ENCODE measurements around the gene RIN1. TPM values are rescaled to one million over a fixed set of nuclear protein-coding genes. Genes with fewer than 3 reads are reported as not detected.

RIN1 gene
- total and polyA plus RNA-seq, 4 experiments from 2014 or later = 2.1 to 10.1 (median 5.4) TPM

DNA sequence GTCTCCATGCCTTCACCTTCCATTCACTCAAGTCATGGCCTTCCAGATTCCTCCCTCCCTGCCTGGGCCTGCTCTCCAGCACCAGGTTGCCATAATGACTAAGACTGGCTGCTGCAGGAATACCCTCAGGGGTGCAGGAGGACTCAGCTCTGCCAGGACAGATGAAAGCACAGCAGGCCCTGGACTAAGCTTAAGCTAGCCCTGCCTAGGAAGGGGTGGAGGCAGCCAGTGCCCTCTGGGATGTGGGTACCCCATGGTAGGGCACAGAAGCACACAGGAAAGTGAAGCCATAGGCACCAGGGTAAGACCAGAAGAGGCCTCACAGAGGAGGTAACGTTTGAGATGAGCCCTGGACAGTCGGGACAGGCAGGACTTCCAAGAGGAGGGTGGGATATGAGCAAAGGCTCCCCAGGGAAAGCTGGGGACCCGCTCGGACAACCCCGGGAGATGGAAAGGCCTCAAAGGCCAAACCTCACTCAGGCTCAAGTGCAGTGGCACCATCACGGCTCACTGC, 3.0 kb upstream of the RIN1 start:
- intact Hi-C loops (cut with micrococcal nuclease) = no loop called here
- ChIA-PET CTCF (ENCODE audit: partially characterized antibody) (interaction anchor here (1.4 to 2.1 kb wide), 2 partner anchors 24 to 50 kb away, joined by 4 to 6 read pairs; no protein-coding TSS in a partner anchor), POLR2A (ENCODE audit: partially characterized antibody) (no interaction called here)
- H3K9me3 Mint-ChIP-seq = peaks cover 0 to 2% (median 0%) of the 10 kb centered on the region in 8 donors
- peaks cover 36% of the 10 kb centered on the region for H3K36me3 ChIP-seq (ENCODE audit: insufficient read depth, low read length)
- no peak overlapping the region for H3K4me3 ChIP-seq (ENCODE audit: low read length in 2 of 2)
- H3K27ac Mint-ChIP-seq = peak overlapping the region in 1 of 7 donors; percentile 72
- H3K27me3 ChIP-seq (ENCODE audit: insufficient read depth, low read length) = no peaks in the 10 kb centered on the region
- H3K4me1 ChIP-seq (ENCODE audit: insufficient read depth, low read length) = peaks cover 30% of the 10 kb centered on the region
- H3K27me3 Mint-ChIP-seq = no peaks in the 10 kb centered on the region
- H3K4me3 Mint-ChIP-seq = no peak overlapping the region
- H3K36me3 Mint-ChIP-seq = peaks cover 29 to 49% of the 10 kb centered on the region in 2 donors
- DNase-seq = no peak
- H3K9me3 ChIP-seq (ENCODE audit: control insufficient read depth in 1 of 2, low read length in 2 of 2) = no peaks in the 10 kb centered on the region
- H3K4me1 Mint-ChIP-seq = peaks cover 25 to 46% (median 34%) of the 10 kb centered on the region in 4 donors
- no peak overlapping the region for H3K27ac ChIP-seq (ENCODE audit: low read depth, low read length)

DNA sequence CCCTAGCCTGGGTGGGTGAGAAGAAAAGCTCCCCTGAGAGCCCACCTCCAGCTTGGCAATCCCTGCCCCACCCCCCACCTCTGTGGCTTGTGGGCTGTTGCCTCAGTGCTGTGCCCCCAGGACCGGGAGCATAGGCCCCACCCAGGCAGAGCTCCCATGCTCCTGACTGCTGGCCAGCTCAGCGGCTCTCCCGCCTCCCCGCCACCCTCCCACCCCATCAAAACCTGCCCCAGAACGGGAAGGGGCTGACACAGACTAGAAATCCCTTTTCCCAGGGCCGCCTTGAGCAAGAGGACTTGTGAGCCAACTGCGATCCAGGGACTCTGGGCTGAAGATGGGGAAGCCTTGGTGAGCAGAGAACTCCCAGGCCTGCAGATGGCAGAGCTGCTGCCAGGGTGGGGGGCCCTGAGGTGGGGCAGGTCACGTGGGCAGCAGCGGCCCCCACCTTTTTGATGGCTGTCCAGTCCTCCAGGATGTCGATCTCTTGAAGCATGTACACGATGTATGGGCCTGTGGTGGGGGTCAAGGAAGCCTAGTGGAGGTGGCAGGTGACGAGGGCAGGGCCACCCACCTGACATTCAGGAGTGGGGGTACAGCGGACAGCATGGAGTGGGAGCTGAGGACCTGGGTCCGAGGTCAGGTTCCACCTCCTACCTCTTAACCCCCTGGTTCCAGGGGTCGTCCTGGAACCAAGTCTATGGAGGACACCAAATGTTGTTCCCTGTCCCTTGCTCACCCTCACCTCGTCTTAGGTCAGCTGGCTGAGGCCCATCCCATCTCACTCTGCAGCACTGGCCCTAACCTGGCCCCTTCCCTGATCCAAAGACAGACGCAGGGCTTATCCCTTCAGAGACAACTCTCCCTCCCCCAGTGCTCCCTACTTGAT, 2.3 kb upstream of the RIN1 start:
- Mint-ChIP-seq H3K27me3 (no peaks in the 10 kb centered on the region), H3K4me1 (peaks cover 20 to 39% (median 28%) of the 10 kb centered on the region in 4 donors), H3K4me3 (peak overlapping the region in 1 of 8 donors; percentile 10), H3K27ac (peak overlapping the region in 1 of 7 donors; percentile 72), H3K36me3 (peaks cover 29 to 48% of the 10 kb centered on the region in 2 donors), H3K9me3 (peaks cover 0 to 2% (median 0%) of the 10 kb centered on the region in 8 donors)
- Histone ChIP-seq H3K36me3 (ENCODE audit: insufficient read depth, low read length) (peaks cover 36% of the 10 kb centered on the region), H3K27ac (ENCODE audit: low read depth, low read length) (no peak overlapping the region), H3K4me1 (ENCODE audit: insufficient read depth, low read length) (peaks cover 23% of the 10 kb centered on the region), H3K4me3 (ENCODE audit: low read length in 2 of 2) (no peak overlapping the region), H3K27me3 (ENCODE audit: insufficient read depth, low read length) (no peaks in the 10 kb centered on the region), H3K9me3 (ENCODE audit: control insufficient read depth in 1 of 2, low read length in 2 of 2) (no peaks in the 10 kb centered on the region)
- DNase-seq = no peak
- intact Hi-C loops (cut with micrococcal nuclease) = no loop called here
- ChIA-PET POLR2A (ENCODE audit: partially characterized antibody) (interaction anchor here (0.6 to 1.3 kb wide), 4 partner anchors 9 to 47 kb away, joined by 3 to 4 read pairs (median 3); partner anchors contain the start of gene B4GAT1), CTCF (ENCODE audit: partially characterized antibody) (interaction anchor here (0.9 to 2.1 kb wide), 4 partner anchors 10 to 50 kb away, joined by 3 to 8 read pairs (median 4); no protein-coding TSS in a partner anchor)

DNA sequence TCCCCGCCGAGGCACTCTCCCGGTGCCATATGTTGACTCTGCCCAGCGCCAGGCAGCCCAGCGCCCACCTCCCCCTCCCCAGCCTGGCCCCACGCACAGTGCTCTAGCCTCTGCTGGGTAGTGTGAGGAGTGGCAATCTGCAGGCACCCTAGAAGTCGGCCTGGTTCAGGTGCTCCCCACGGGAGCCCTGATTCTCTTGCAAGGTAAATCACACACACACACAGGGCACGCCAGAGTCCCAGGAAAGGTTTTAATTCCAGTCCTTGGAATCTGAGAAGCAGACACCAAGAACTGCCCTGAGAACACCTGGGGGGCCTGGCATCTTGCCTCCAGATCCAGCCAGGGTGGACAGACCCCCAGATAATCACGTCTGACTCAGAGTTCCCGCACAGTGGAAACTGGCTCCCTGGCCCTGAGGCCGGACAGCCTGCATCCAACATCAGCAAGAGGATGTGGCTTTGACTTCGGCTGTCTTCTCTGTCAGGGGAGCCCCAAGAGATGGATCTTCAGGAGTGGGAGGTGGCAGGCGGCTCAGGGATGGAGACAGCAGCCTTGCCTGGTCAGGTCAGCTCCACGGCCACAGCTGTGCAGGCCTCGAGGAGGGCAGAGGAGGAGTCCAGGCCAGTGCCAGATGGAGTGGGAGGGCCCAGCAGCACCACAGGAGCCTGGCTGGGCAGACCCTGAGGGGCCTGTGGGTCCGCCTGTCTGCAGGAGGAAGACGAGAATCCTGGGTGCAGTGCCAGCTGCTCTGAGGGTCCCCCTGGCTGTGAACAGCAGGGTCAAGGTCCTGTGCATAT, 1.1 kb upstream of the RIN1 start:
- peaks cover 0 to 4% (median 0%) of the 10 kb centered on the region in 8 donors for H3K9me3 Mint-ChIP-seq
- Histone ChIP-seq H3K4me3 (ENCODE audit: low read length in 2 of 2) (no peak overlapping the region), H3K4me1 (ENCODE audit: insufficient read depth, low read length) (peaks cover 18% of the 10 kb centered on the region), H3K36me3 (ENCODE audit: insufficient read depth, low read length) (peaks cover 36% of the 10 kb centered on the region), H3K27me3 (ENCODE audit: insufficient read depth, low read length) (no peaks in the 10 kb centered on the region), H3K9me3 (ENCODE audit: control insufficient read depth in 1 of 2, low read length in 2 of 2) (no peaks in the 10 kb centered on the region), H3K27ac (ENCODE audit: low read depth, low read length) (no peak overlapping the region)
- peak overlapping the region in 3 of 8 donors; percentile 49 to 90 (median 81) for H3K4me3 Mint-ChIP-seq
- no peak for DNase-seq
- ChIA-PET CTCF (ENCODE audit: partially characterized antibody) (interaction anchor here (1.5 kb wide), 1 partner anchor 48 kb away, joined by 8 read pairs; no protein-coding TSS in a partner anchor), POLR2A (ENCODE audit: partially characterized antibody) (interaction anchor here (1.1 to 2.2 kb wide), 4 partner anchors 11 to 49 kb away, joined by 3 to 9 read pairs (median 4); partner anchors contain the start of gene B4GAT1)
- H3K4me1 Mint-ChIP-seq = peaks cover 11 to 31% (median 19%) of the 10 kb centered on the region in 4 donors
- no peaks in the 10 kb centered on the region for H3K27me3 Mint-ChIP-seq
- peaks cover 18 to 38% of the 10 kb centered on the region in 2 donors for H3K36me3 Mint-ChIP-seq
- intact Hi-C loops (cut with micrococcal nuclease) = no loop called here
- peak overlapping the region in 2 of 7 donors; percentile 51 to 68 for H3K27ac Mint-ChIP-seq

DNA sequence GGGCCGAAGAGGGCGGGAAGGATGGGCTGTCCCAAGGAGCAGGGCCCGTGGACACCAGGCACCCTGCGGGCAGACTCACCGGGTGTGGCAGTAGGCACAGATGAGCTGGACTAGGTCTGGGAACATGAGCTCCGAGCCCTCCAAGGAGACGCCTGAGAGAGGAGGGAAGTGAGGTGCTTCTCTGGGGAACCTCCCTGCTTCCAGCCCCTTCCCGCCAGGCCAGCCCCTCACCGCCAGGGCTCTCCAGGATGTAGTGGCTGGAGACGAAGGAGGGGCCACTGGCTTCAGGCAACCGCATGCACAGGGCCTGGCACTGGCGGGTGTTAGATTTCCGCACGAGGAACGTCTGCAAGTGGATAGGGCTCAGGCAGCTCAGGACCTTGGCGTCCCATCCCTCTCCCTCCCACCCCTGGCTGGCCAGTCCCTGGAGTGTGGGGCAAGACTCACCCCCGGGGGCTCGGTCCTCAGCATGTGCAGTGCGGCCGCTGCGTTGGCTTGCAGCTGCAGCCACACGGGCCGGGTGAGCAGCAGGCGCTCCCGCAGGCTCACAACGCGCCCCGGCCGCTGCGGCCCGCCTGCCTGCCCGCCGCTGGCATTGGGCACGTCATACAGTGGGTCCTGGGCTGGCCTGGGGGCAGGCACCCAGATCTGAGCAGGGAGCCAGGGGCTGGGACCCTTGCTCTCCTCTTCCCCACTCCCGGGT, 552 bp downstream of the RIN1 start:
- Mint-ChIP-seq H3K4me3 (peak overlapping the region; percentile 80 to 90 (median 84)), H3K27me3 (no peaks in the 10 kb centered on the region), H3K27ac (peak overlapping the region in 4 of 7 donors; percentile 10 to 68 (median 56)), H3K36me3 (peaks cover 8 to 24% of the 10 kb centered on the region in 2 donors), H3K9me3 (peaks cover 0 to 2% (median 0%) of the 10 kb centered on the region in 8 donors), H3K4me1 (peaks cover 8 to 27% (median 16%) of the 10 kb centered on the region in 4 donors)
- H3K4me1 ChIP-seq (ENCODE audit: insufficient read depth, low read length) = peaks cover 18% of the 10 kb centered on the region
- peak overlapping the region in 1 of 2 donors; percentile 41 for H3K4me3 ChIP-seq (ENCODE audit: low read length in 2 of 2)
- ChIA-PET CTCF (ENCODE audit: partially characterized antibody) (interaction anchor here (1.3 to 8.6 kb wide), 3 partner anchors 9 to 51 kb away, joined by 3 to 110 read pairs (median 10); partner anchors contain the start of gene BRMS1), POLR2A (ENCODE audit: partially characterized antibody) (interaction anchor here (2.2 to 2.8 kb wide), 2 partner anchors 9 to 24 kb away, joined by 9 to 15 read pairs; partner anchors contain the start of gene BRMS1)
- no peaks in the 10 kb centered on the region for H3K27me3 ChIP-seq (ENCODE audit: insufficient read depth, low read length)
- peaks cover 23% of the 10 kb centered on the region for H3K36me3 ChIP-seq (ENCODE audit: insufficient read depth, low read length)
- intact Hi-C loops (cut with micrococcal nuclease) = no loop called here
- DNase-seq = no peak
- peak overlapping the region; percentile 29 for H3K27ac ChIP-seq (ENCODE audit: low read depth, low read length)
- no peaks in the 10 kb centered on the region for H3K9me3 ChIP-seq (ENCODE audit: control insufficient read depth in 1 of 2, low read length in 2 of 2)

- H3K27ac ChIP-seq (ENCODE audit: low read depth, low read length) = no peak overlapping the region
- no peak for DNase-seq
- H3K4me1 Mint-ChIP-seq = peaks cover 8 to 27% (median 16%) of the 10 kb centered on the region in 4 donors
- POLR2A ChIA-PET (ENCODE audit: partially characterized antibody) = interaction anchor here (0.7 to 2.8 kb wide), 4 partner anchors 10 to 749 kb away, joined by 3 to 15 read pairs (median 6); partner anchors contain the start of gene BRMS1
- peak overlapping the region in 2 of 7 donors; percentile 10 to 53 for H3K27ac Mint-ChIP-seq
- no peaks in the 10 kb centered on the region for H3K27me3 ChIP-seq (ENCODE audit: insufficient read depth, low read length)
- H3K9me3 Mint-ChIP-seq = peaks cover 0 to 2% (median 0%) of the 10 kb centered on the region in 8 donors
- peak overlapping the region in 6 of 8 donors; percentile 51 to 72 (median 64) for H3K4me3 Mint-ChIP-seq
- intact Hi-C loops (cut with micrococcal nuclease) = no loop called here
- no peak overlapping the region for H3K4me3 ChIP-seq (ENCODE audit: low read length in 2 of 2)
- CTCF ChIA-PET (ENCODE audit: partially characterized antibody) = interaction anchor here (1.3 to 8.6 kb wide), 3 partner anchors 10 to 52 kb away, joined by 3 to 110 read pairs (median 10); partner anchors contain the start of gene BRMS1
- no peaks in the 10 kb centered on the region for H3K27me3 Mint-ChIP-seq
- H3K36me3 ChIP-seq (ENCODE audit: insufficient read depth, low read length) = peaks cover 15% of the 10 kb centered on the region
- H3K4me1 ChIP-seq (ENCODE audit: insufficient read depth, low read length) = peaks cover 18% of the 10 kb centered on the region
- H3K36me3 Mint-ChIP-seq = peaks cover 8 to 22% of the 10 kb centered on the region in 2 donors
- H3K9me3 ChIP-seq (ENCODE audit: control insufficient read depth in 1 of 2, low read length in 2 of 2) = no peaks in the 10 kb centered on the region
These were observed 1.4 kb downstream of the RIN1 start for GRCh38 chr11:66334605-66335442.

Data from CD4-positive, alpha-beta memory T cell (primary cell).